HL-60 (cell line): ENCODE data around the gene NHSL1.

Experiments
- DNase-seq, 2 experiments: peaks; one replicate each; pipeline ENCODE4 v3.0.0-alpha.2; 2010 to 2020; ENCODE audit warnings: low read depth in 1 of 2, low spot score in 1 of 2
- H3K27ac ChIP-seq: fragments of 250-450 bp; sonication (Bioruptor Pico); replicated peaks from 2 replicates; pipeline ENCODE4 v1.5.1; 2020; ENCODE audit warnings: mild to moderate bottlenecking, moderate library complexity
- H3K27me3 ChIP-seq: fragments of 250-450 bp; sonication (Bioruptor Pico); 2 replicates; pipeline ENCODE4 v1.5.1; 2021; ENCODE audit warnings: mild to moderate bottlenecking, moderate library complexity; ENCODE audit not compliant: insufficient read depth, poor library complexity, severe bottlenecking
- H3K4me3 ChIP-seq: replicated peaks from 2 replicates; pipeline ENCODE4 v1.5.1; 2011; ENCODE audit warnings: mild to moderate bottlenecking, control low read depth, low read length; ENCODE audit not compliant: insufficient read depth
- CTCF ChIP-seq: IDR thresholded peaks from one replicate; pipeline ENCODE4 v1.5.1; 2011; ENCODE audit warnings: low read length, control low read depth, inconsistent platforms; ENCODE audit not compliant: insufficient read depth
- GABPA ChIP-seq: IDR thresholded peaks from 2 replicates; pipeline ENCODE4 v1.6.1; 2012; ENCODE audit warnings: low read depth
- POLR2AphosphoS5 ChIP-seq: IDR thresholded peaks from 2 replicates; pipeline ENCODE4 v1.6.1; 2012; ENCODE audit warnings: low read depth
- REST ChIP-seq: IDR thresholded peaks from 2 replicates; pipeline ENCODE4 v1.6.1; 2012; ENCODE audit warnings: low read depth; ENCODE audit not compliant: insufficient replicate concordance
- SPI1 ChIP-seq: IDR thresholded peaks from 2 replicates; pipeline ENCODE4 v1.6.1; 2012; ENCODE audit warnings: low read depth, mild to moderate bottlenecking, borderline replicate concordance

The NHSL1 gene

GRCh38 chr6:138401960-138402837 lies 97.1 kb downstream of the NHSL1 start:
- TF ChIP-seq SPI1 (no peak), POLR2AphosphoS5 (no peak), GABPA (no peak)
- Histone ChIP-seq H3K4me3 (no peak overlapping the region), H3K27ac (no peak overlapping the region), H3K27me3 (no peaks in the 10 kb centered on the region)
- no peak for DNase-seq

- Histone ChIP-seq H3K4me3 (no peak overlapping the region), H3K27ac (no peak overlapping the region), H3K27me3 (no peaks in the 10 kb centered on the region)
- DNase-seq, result no peak
- no peak for TF ChIP-seq REST
- TF ChIP-seq CTCF, result no peak
- TF ChIP-seq SPI1, result no peak
- no peak for TF ChIP-seq GABPA
- TF ChIP-seq POLR2AphosphoS5, result no peak
Measured at GRCh38 chr6:138400326-138400725, 99.0 kb downstream of the NHSL1 start.

- H3K27me3 ChIP-seq, result no peaks in the 10 kb centered on the region
- no peak for DNase-seq
- H3K27ac ChIP-seq, result no peak overlapping the region
- TF ChIP-seq CTCF (no peak), REST (no peak), SPI1 (no peak), GABPA (no peak), POLR2AphosphoS5 (no peak)
- H3K4me3 ChIP-seq, result no peak overlapping the region
Measured at GRCh38 chr6:138397128-138398122, 101.9 kb downstream of the NHSL1 start.

- Histone ChIP-seq H3K27me3 (no peaks in the 10 kb centered on the region), H3K27ac (no peak overlapping the region), H3K4me3 (no peak overlapping the region)
- TF ChIP-seq POLR2AphosphoS5 (no peak), GABPA (no peak), REST (no peak), SPI1 (no peak), CTCF (no peak)
- DNase-seq, result no peak
Measured at GRCh38 chr6:138396709-138397108, 102.6 kb downstream of the NHSL1 start.
